H1 (cell line): ENCODE measurements around the gene PPID. TPM values are rescaled to one million over a fixed set of nuclear protein-coding genes. Genes with fewer than 3 reads are reported as not detected.

Experiments
- CTCF ChIA-PET: fragments of 300-600 bp; sonication (Branson Sonifier 250); formaldehyde crosslinking; loops from one replicate; lab custom pipeline; 2021; ENCODE audit not compliant: partially characterized antibody; lab: Charles Lee
- POLR2A ChIA-PET: fragments of 300-600 bp; sonication (Branson Sonifier 250); formaldehyde crosslinking; loops from one replicate; lab custom pipeline; 2021; ENCODE audit warnings: inconsistent platforms; ENCODE audit not compliant: partially characterized antibody; lab: Charles Lee
- DNase-seq, 2 experiments: peaks; one replicate each; pipeline versions ENCODE4 v3.0.0 to v3.0.0-alpha.2; 2010 to 2022; ENCODE audit warnings: low spot score in 2 of 2, low read depth in 1 of 2, mixed read lengths in 1 of 2
- FAIRE-seq: peaks from 2 replicates; lab custom pipeline; 2011; peaks lifted over from hg19 to GRCh38; lab: Jason Lieb, UNC
- H2AFZ ChIP-seq: 2 replicates; pipeline ENCODE4 v1.8.1; 2012; ENCODE audit warnings: low read length, inconsistent platforms
- H2AK5ac ChIP-seq: 2 replicates; pipeline ENCODE4 v1.6.1; 2013; ENCODE audit warnings: low read depth, low read length
- H2BK120ac ChIP-seq: replicated peaks from 2 replicates; pipeline ENCODE3; 2013; ENCODE audit warnings: low read depth, low read length, inconsistent platforms
- H2BK12ac ChIP-seq: 2 replicates; pipeline ENCODE4 v1.6.1; 2013; ENCODE audit warnings: low read depth, low read length
- H2BK15ac ChIP-seq: 2 replicates; pipeline ENCODE4 v1.6.1; 2013; ENCODE audit warnings: low read length
- H2BK20ac ChIP-seq: 2 replicates; pipeline ENCODE4 v1.6.1; 2013; ENCODE audit warnings: low read length
- H2BK5ac ChIP-seq: 2 replicates; pipeline ENCODE4 v1.6.1; 2013; ENCODE audit warnings: low read depth, low read length
- H3K14ac ChIP-seq: 2 replicates; pipeline ENCODE4 v1.6.1; 2013; ENCODE audit warnings: inconsistent platforms; ENCODE audit not compliant: insufficient read length
- H3K18ac ChIP-seq: 2 replicates; pipeline ENCODE4 v1.6.1; 2013; ENCODE audit warnings: low read length; ENCODE audit errors: extremely low read depth
- H3K23ac ChIP-seq: 2 replicates; pipeline ENCODE4 v1.6.1; 2013; ENCODE audit warnings: inconsistent platforms; ENCODE audit not compliant: insufficient read length
- H3K23me2 ChIP-seq: 2 replicates; pipeline ENCODE4 v1.6.1; 2013; ENCODE audit warnings: low read depth, low read length
- H3K27ac ChIP-seq: 2 replicates; pipeline ENCODE4 v1.6.1; 2011; ENCODE audit warnings: low read depth, low read length, inconsistent platforms
- H3K27me3 ChIP-seq, 4 experiments: replicated peaks in 1 of 4; 1 replicate in 1 of 4; 2 replicates in 3 of 4; pipeline versions ENCODE4 v1.6.1 to v1.8.1; 2011 to 2013; ENCODE audit warnings: low read length in 3 of 4, mild to moderate bottlenecking in 3 of 4, inconsistent platforms in 2 of 4, mixed read lengths in 2 of 4, moderate library complexity in 1 of 4; ENCODE audit not compliant: control insufficient read depth in 3 of 4, insufficient read depth in 3 of 4; ENCODE audit errors: extremely low read depth in 1 of 4
- H3K36me3 ChIP-seq, 4 experiments: 2 replicates each; pipeline versions ENCODE4 v1.6.1 to v1.8.1; 2011 to 2013; ENCODE audit warnings: mild to moderate bottlenecking in 4 of 4, low read length in 3 of 4, moderate library complexity in 2 of 4, control low read depth in 1 of 4, inconsistent platforms in 1 of 4; ENCODE audit not compliant: insufficient read depth in 4 of 4, control insufficient read depth in 2 of 4
- H3K4ac ChIP-seq: replicated peaks from 2 replicates; pipeline ENCODE3; 2013; ENCODE audit warnings: low read length, low read depth, mixed read lengths, inconsistent platforms; ENCODE audit not compliant: insufficient read length
- H3K4me1 ChIP-seq, 4 experiments: replicated peaks in 1 of 4; 1 replicate in 1 of 4; 2 replicates in 3 of 4; pipeline versions ENCODE4 v1.6.1 to v1.8.1; 2011 to 2013; ENCODE audit warnings: low read length in 3 of 4, inconsistent platforms in 2 of 4, mixed read lengths in 1 of 4; ENCODE audit not compliant: insufficient read depth in 4 of 4, control insufficient read depth in 3 of 4
- H3K4me2 ChIP-seq, 2 experiments: 2 replicates each; pipeline versions ENCODE4 v1.6.1 to v1.8.1; 2011 to 2013; ENCODE audit warnings: low read depth in 2 of 2, low read length in 2 of 2, control low read depth in 1 of 2, inconsistent platforms in 1 of 2, mild to moderate bottlenecking in 1 of 2; ENCODE audit not compliant: insufficient read depth in 1 of 2
- H3K4me3 ChIP-seq, 4 experiments: fragments of 200-600, 300-600 bp in 1 of 4; sonication (generic), shearing (Covaris generic), sonication (Bioruptor Twin) in 1 of 4; 2 replicates each; pipeline versions ENCODE4 v1.5.1 to v1.8.1; 2011 to 2016; ENCODE audit warnings: low read length in 4 of 4, low read depth in 3 of 4, control low read depth in 2 of 4, inconsistent platforms in 2 of 4, mild to moderate bottlenecking in 2 of 4, mixed read lengths in 1 of 4, moderate library complexity in 1 of 4; ENCODE audit not compliant: insufficient read depth in 2 of 4; ENCODE audit errors: extremely low read depth in 1 of 4
- H3K56ac ChIP-seq: replicated peaks from 2 replicates; pipeline ENCODE3; 2013; ENCODE audit warnings: low read depth, mild to moderate bottlenecking, mixed read lengths, low read length, inconsistent platforms; ENCODE audit not compliant: insufficient read length
- H3K79me1 ChIP-seq: 2 replicates; pipeline ENCODE4 v1.6.1; 2013; ENCODE audit warnings: low read depth, low read length, control low read depth
- H3K79me2 ChIP-seq, 2 experiments: 2 replicates each; pipeline versions ENCODE4 v1.6.1 to v1.8.1; 2012 to 2013; ENCODE audit warnings: low read length in 2 of 2, mild to moderate bottlenecking in 2 of 2, inconsistent platforms in 1 of 2; ENCODE audit not compliant: insufficient read depth in 2 of 2, control insufficient read depth in 1 of 2
- H3K9ac ChIP-seq, 4 experiments: replicated peaks in 1 of 4; 1 replicate in 1 of 4; 2 replicates in 3 of 4; pipeline versions ENCODE4 v1.6.1 to v1.8.1; 2011 to 2013; ENCODE audit warnings: low read depth in 3 of 4, low read length in 3 of 4, control low read depth in 2 of 4, mild to moderate bottlenecking in 2 of 4, moderate library complexity in 2 of 4, inconsistent platforms in 1 of 4; ENCODE audit errors: extremely low read depth in 1 of 4
- H3K9me3 ChIP-seq, 2 experiments: 2 replicates each; pipeline versions ENCODE4 v1.6.1 to v1.8.1; 2012 to 2013; ENCODE audit warnings: mild to moderate bottlenecking in 2 of 2, moderate library complexity in 2 of 2, control low read depth in 1 of 2, inconsistent platforms in 1 of 2, low read depth in 1 of 2, low read length in 1 of 2, mixed read lengths in 1 of 2; ENCODE audit not compliant: insufficient read depth in 2 of 2
- H4K20me1 ChIP-seq, 2 experiments: replicated peaks in 1 of 2; 2 replicates each; pipeline versions ENCODE3 to v1.8.1; 2011 to 2013; ENCODE audit warnings: inconsistent platforms in 2 of 2, low read length in 2 of 2, mild to moderate bottlenecking in 1 of 2; ENCODE audit not compliant: insufficient read depth in 2 of 2, control insufficient read depth in 1 of 2
- H4K5ac ChIP-seq: 2 replicates; pipeline ENCODE4 v1.6.1; 2013; ENCODE audit warnings: low read length, low read depth, mixed read lengths, inconsistent platforms; ENCODE audit not compliant: insufficient read length
- H4K8ac ChIP-seq: 2 replicates; pipeline ENCODE4 v1.8.0; 2013; ENCODE audit warnings: mild to moderate bottlenecking, moderate library complexity, low read length, inconsistent platforms; ENCODE audit not compliant: insufficient read depth; ENCODE audit errors: extremely low read depth
- H4K91ac ChIP-seq: replicated peaks from 2 replicates; pipeline ENCODE3; 2013; ENCODE audit warnings: low read length, mixed read lengths, inconsistent platforms; ENCODE audit not compliant: insufficient read length
- E2F6 ChIP-seq: IDR thresholded peaks from 2 replicates; pipeline ENCODE4 v1.6.1; 2012; ENCODE audit warnings: inconsistent platforms
- EZH2 ChIP-seq: fragments of 200-600 bp; sonication (generic); IDR thresholded peaks from 2 replicates; pipeline ENCODE4 v1.7.1; 2012; ENCODE audit warnings: low read depth, mild to moderate bottlenecking, moderate library complexity, low read length, inconsistent platforms; ENCODE audit not compliant: severe bottlenecking
- GTF2F1 ChIP-seq: IDR thresholded peaks from 2 replicates; pipeline ENCODE4 v1.6.1; 2012; ENCODE audit warnings: low read depth, low read length, improper control_type of control experiment, borderline replicate concordance
- HDAC6 ChIP-seq: IDR thresholded peaks from one replicate; pipeline ENCODE4 v1.7.1; 2012; ENCODE audit warnings: low read depth, mild to moderate bottlenecking, inconsistent platforms, low read length, moderate library complexity
- JUND ChIP-seq: IDR thresholded peaks from 2 replicates; pipeline ENCODE4 v1.6.1; 2011; ENCODE audit warnings: mild to moderate bottlenecking, improper control_type of control experiment, low read length
- KDM4A ChIP-seq: IDR thresholded peaks from one replicate; pipeline ENCODE4 v1.7.1; 2012; ENCODE audit warnings: low read depth, mild to moderate bottlenecking, moderate library complexity, low read length, inconsistent platforms; ENCODE audit not compliant: severe bottlenecking
- NRF1 ChIP-seq: IDR thresholded peaks from 2 replicates; pipeline ENCODE4 v1.6.1; 2011; ENCODE audit warnings: mild to moderate bottlenecking, low read depth, low read length, improper control_type of control experiment
- RBBP5 ChIP-seq: IDR thresholded peaks from 2 replicates; pipeline ENCODE4 v1.7.1; 2012; ENCODE audit warnings: low read depth, mild to moderate bottlenecking, inconsistent platforms, low read length, moderate library complexity, borderline replicate concordance
- SP1 ChIP-seq: IDR thresholded peaks from 2 replicates; pipeline ENCODE4 v1.6.1; 2011; ENCODE audit warnings: low read depth, low read length
- TCF12 ChIP-seq: IDR thresholded peaks from 2 replicates; pipeline ENCODE4 v1.6.1; 2011; ENCODE audit warnings: low read depth, mild to moderate bottlenecking, low read length
- YY1 ChIP-seq: IDR thresholded peaks from 2 replicates; pipeline ENCODE4 v1.6.1; 2011; ENCODE audit warnings: low read depth, mild to moderate bottlenecking, low read length
- WGBS, 2 experiments: shearing (Covaris generic) in 1 of 2; methylation state at CpG; one replicate each; pipeline versions ENCODE4 v1.1.6 to v1.1.7; 2013 to 2015; ENCODE audit warnings: low lambda C conversion rate in 2 of 2, mixed read lengths in 2 of 2, inconsistent platforms in 1 of 2, low coverage in 1 of 2, missing lambda C conversion rate in 1 of 2; ENCODE audit not compliant: insufficient replicate concordance in 2 of 2, insufficient coverage in 1 of 2, insufficient read length in 1 of 2; ENCODE audit errors: extremely low coverage in 1 of 2, missing lambda C conversion rate in 1 of 2; 5-methylcytosine and 5-hydroxymethylcytosine counted together
- polyA plus RNA-seq, 7 experiments: library from polyadenylated mRNA; depleted of rRNA in 3 of 7; stranded (reverse) in 5 of 7; unstranded in 2 of 7; fragments of >200 nt in 5 of 7; fragments of 200-250 nt in 2 of 7; gene quantifications; 1 replicate in 5 of 7; 2 replicates in 1 of 7; 4 replicates in 1 of 7; pipeline versions ENCODE4 v1.2.1 to v1.2.3, GENCODE V29; 2011 to 2013; ENCODE audit warnings: missing spikeins in 2 of 7, mixed read lengths in 2 of 7
- total RNA-seq: library from RNA; stranded (reverse); fragmentation: NEBNext Ultra II Directional; extraction: Animal tissue kit (Norgen Biotek cat#: 25700); gene quantifications from 2 replicates; pipeline ENCODE4 v1.2.1, GENCODE V29; 2021

Gene PPID
- total and polyA plus RNA-seq, 2 of the 8 experiments (the other 6 are each of a cell fraction or from before 2014, with no cell fraction given), result 20.2 to 53.2 TPM

GRCh38 chr4:158768555-158769174 lies 45.5 kb upstream of the PPID start, which contains the start of gene FNIP2:
Gene FNIP2, plus strand, starts transcription at chr4:158769026. Its CDS starts 187 bp downstream, at chr4:158769213.
- no peak within 1 kb of the TSS for H2BK20ac ChIP-seq
- H3K9ac ChIP-seq, result peak within 1 kb of the TSS; percentile 78 to 95 (median 86)
- no peak within 1 kb of the TSS for H2AK5ac ChIP-seq
- no peaks in the 10 kb centered on the region for H3K36me3 ChIP-seq
- H3K79me1 ChIP-seq, result 0 out of 2 replicates have a peak, but pooled peaks cover 2% of the 10 kb centered on the region
- peaks cover 0 to 10% of the 10 kb centered on the region in 2 experiments; a peak in 1 of 4 replicates for H3K79me2 ChIP-seq
- peak within 1 kb of the TSS; percentile 68 to 85 (median 80) for H3K4me3 ChIP-seq
- peak within 1 kb of the TSS; percentile 98; the same call in 1 of the 2 replicates for H4K8ac ChIP-seq
- peak within 1 kb of the TSS; percentile 87 for H4K5ac ChIP-seq
- H3K4me2 ChIP-seq, result peak within 1 kb of the TSS; percentile 76 to 84
- WGBS, 2 experiments, result 3% methylated on average over 45 of the region's 88 CpGs; no CpG with 5 or more reads in 1 of the 2 experiments
- peak within 1 kb of the TSS; percentile 90; the same call in 1 of the 2 replicates for H2AFZ ChIP-seq
- no peak within 1 kb of the TSS for H3K4ac ChIP-seq
- peaks cover 8% of the 10 kb centered on the region for H3K23me2 ChIP-seq
- H4K20me1 ChIP-seq, result peaks cover 0 to 2% of the 10 kb centered on the region in 2 experiments
- H4K91ac ChIP-seq, result peak within 1 kb of the TSS; percentile 31
- no peaks in the 10 kb centered on the region; a peak in 1 of 7 replicates for H3K27me3 ChIP-seq
- H3K56ac ChIP-seq, result no peak within 1 kb of the TSS
- H2BK15ac ChIP-seq, result no peak within 1 kb of the TSS
- H2BK120ac ChIP-seq, result no peak within 1 kb of the TSS
- DNase-seq (peak in 1 of 2 experiments; percentile 84), FAIRE-seq (peak; percentile 7)
- H3K14ac ChIP-seq, result no peak within 1 kb of the TSS
- H3K23ac ChIP-seq, result no peak within 1 kb of the TSS
- peak within 1 kb of the TSS; percentile 11; the same call in 1 of the 2 replicates for H2BK12ac ChIP-seq
- no peak within 1 kb of the TSS for H2BK5ac ChIP-seq
- ChIA-PET POLR2A (interaction anchor here (0.9 to 1.9 kb wide), 5 partner anchors 21 to 89 kb away, joined by 3 to 9 read pairs (median 3); no protein-coding TSS in a partner anchor), CTCF (interaction anchor here (0.5 to 1.7 kb wide), 3 partner anchors 10 to 1784 kb away, joined by 4 to 5 read pairs (median 5); no protein-coding TSS in a partner anchor)
- H3K18ac ChIP-seq, result peak within 1 kb of the TSS; percentile 75; the same call in 1 of the 2 replicates
- H3K27ac ChIP-seq, result peak within 1 kb of the TSS; percentile 81
- no peaks in the 10 kb centered on the region for H3K9me3 ChIP-seq
- peaks cover 0 to 5% (median 0%) of the 10 kb centered on the region in 4 experiments; a peak in 2 of 7 replicates for H3K4me1 ChIP-seq
- no peak; the same call in 1 of the 2 replicates for TF ChIP-seq YY1
- TF ChIP-seq RBBP5, result peak; percentile 86
- no peak for TF ChIP-seq JUND
- TF ChIP-seq GTF2F1, result no peak
- TF ChIP-seq TCF12, result no peak
- no peak for TF ChIP-seq HDAC6
- peak; percentile 84; the same call in 1 of the 2 replicates for TF ChIP-seq E2F6
- TF ChIP-seq NRF1, result no peak
- TF ChIP-seq KDM4A, result no peak
- TF ChIP-seq EZH2, result no peak
- no peak for TF ChIP-seq SP1
